Measurements from ENCODE around the gene MCM7.
A peak's percentile ranks its signal among the peaks of the same experiment; 100 is the strongest.

MCM7 gene

GRCh38 chr7:100071018-100071723 is 30.0 kb downstream of the MCM7 start:
- DNase-seq (ENCODE audit: low read depth in 2 of 2), result no peak

GRCh38 chr7:100069991-100070390 is 31.2 kb downstream of the MCM7 start:
- no peak for DNase-seq (ENCODE audit: low read depth in 2 of 2)

GRCh38 chr7:100066953-100067352 is 34.2 kb downstream of the MCM7 start:
- no peak for DNase-seq (ENCODE audit: low read depth in 2 of 2)

GRCh38 chr7:100065452-100066186 is 35.6 kb downstream of the MCM7 start:
- no peak for DNase-seq (ENCODE audit: low read depth in 2 of 2)

GRCh38 chr7:100064162-100064561 is 37.0 kb downstream of the MCM7 start:
- DNase-seq (ENCODE audit: low read depth in 2 of 2), result no peak

GRCh38 chr7:100063376-100063775 is 37.8 kb downstream of the MCM7 start:
- DNase-seq (ENCODE audit: low read depth in 2 of 2), result no peak

GRCh38 chr7:100061518-100062193 is 39.5 kb downstream of the MCM7 start:
- DNase-seq (ENCODE audit: low read depth in 2 of 2), result no peak

- no peak for DNase-seq (ENCODE audit: low read depth in 2 of 2)
These were observed 41.9 kb downstream of the MCM7 start for GRCh38 chr7:100059251-100059739.

- DNase-seq (ENCODE audit: low read depth in 2 of 2), result no peak
These were observed 44.2 kb downstream of the MCM7 start for GRCh38 chr7:100057006-100057405.

- DNase-seq (ENCODE audit: low read depth in 2 of 2), result no peak
These were observed 48.0 kb downstream of the MCM7 start for GRCh38 chr7:100053215-100053614.

- DNase-seq (ENCODE audit: low read depth in 2 of 2), result no peak
These were observed 49.6 kb downstream of the MCM7 start for GRCh38 chr7:100051611-100052010.

- peak; percentile 64 to 75 for DNase-seq (ENCODE audit: low read depth in 2 of 2)
These were observed 51.5 kb downstream of the MCM7 start, which contains the start of gene ZSCAN21 for GRCh38 chr7:100049441-100050291. Gene ZSCAN21, plus strand, starts transcription at chr7:100049774. Its CDS starts 7,233 bp downstream, at chr7:100057007.

- DNase-seq (ENCODE audit: low read depth in 2 of 2), result no peak
These were observed 52.5 kb downstream of the MCM7 start for GRCh38 chr7:100048680-100049079.

- no peak for DNase-seq (ENCODE audit: low read depth in 2 of 2)
These were observed 56.5 kb downstream of the MCM7 start for GRCh38 chr7:100044718-100045117.

Measured in stimulated activated CD4-positive, alpha-beta T cell treated with anti-CD3 and anti-CD28 coated beads, Interleukin-12 subunit alpha, Interleukin-12 subunit beta, amount 100 ng/mL, for 24 hours (primary cell).